ENCODE measurements around the gene GADD45A.

- TF ChIP-seq POLR2A (IDR thresholded peaks at IDR 0.05; ENCODE audit: low read depth, low read length) (no peak), POLR2AphosphoS5 (IDR thresholded peaks at IDR 0.05; ENCODE audit: low read depth, low read length) (no peak), TAF1 (IDR thresholded peaks at IDR 0.05; ENCODE audit: low read depth, low read length) (no peak), PAX5 (IDR thresholded peaks at IDR 0.05; ENCODE audit: insufficient read depth, low read length, severe bottlenecking) (no peak), SPI1 (IDR thresholded peaks at IDR 0.05; ENCODE audit: low read depth, low read length) (no peak), POU2F2 (IDR thresholded peaks at IDR 0.05; ENCODE audit: low read depth, low read length) (no peak)
These were observed 38.1 kb downstream of the GADD45A start for GRCh38 chr1:67723126-67723525.

Measured in GM12891 (cell line).